Smooth muscle cell of the brain vasculature (primary cell): Measurements from ENCODE around the gene SDK2.
"Not testable (repeated sequence)": the region's sequence is repeated elsewhere in the genome, so short reads cannot be mapped to it uniquely, and the experiment has no call there.

ENCODE experiments used
- DNase-seq: peaks from one replicate; pipeline ENCODE4 v3.0.0-alpha.2; 2012; ENCODE audit warnings: low read depth, low spot score

The SDK2 gene

DNA sequence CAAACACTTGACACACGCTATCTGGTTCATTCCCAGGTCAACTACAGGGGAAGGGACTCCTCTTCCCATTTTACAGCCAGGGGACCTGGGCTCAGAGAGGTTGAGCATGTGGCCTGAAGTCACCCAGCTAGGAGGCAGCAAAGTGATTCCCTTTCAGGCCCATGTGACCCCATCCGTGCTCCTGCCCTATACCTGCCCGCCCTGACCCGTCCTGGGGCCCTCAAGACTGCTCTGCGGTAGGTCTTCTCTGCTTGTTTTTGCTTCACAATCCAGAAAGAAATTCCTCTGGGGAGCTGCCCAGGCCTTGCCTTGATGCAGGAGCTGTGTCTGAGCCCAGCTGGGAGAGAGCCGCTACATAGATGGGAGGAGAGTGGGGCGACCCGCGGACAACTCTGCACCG lies 161.4 kb downstream of the SDK2 start:
- DNase-seq, result no peak

DNA sequence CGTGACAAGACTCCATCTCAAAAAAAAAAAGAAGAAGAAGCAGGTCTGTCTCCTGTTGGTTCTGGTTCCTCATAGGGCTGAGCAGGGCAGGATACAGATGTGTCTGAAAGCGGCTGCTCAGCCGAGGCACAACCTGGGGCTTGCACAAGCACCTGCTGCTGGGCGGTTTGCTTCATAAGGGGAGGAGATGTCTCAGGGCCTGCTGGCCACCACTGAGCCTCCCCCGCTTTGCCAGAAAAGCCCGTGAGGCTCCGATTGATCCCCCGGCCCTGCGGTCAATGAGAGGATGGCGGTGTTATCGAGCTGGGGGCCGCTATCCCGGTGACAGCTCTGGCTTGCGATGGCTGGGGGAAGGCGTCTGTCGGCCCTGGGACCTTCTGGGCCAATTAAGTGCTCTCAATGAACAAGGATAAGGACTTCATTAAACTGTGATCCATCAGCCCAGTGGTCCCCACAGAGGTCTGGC lies 162.0 kb downstream of the SDK2 start:
- no peak for DNase-seq

DNA sequence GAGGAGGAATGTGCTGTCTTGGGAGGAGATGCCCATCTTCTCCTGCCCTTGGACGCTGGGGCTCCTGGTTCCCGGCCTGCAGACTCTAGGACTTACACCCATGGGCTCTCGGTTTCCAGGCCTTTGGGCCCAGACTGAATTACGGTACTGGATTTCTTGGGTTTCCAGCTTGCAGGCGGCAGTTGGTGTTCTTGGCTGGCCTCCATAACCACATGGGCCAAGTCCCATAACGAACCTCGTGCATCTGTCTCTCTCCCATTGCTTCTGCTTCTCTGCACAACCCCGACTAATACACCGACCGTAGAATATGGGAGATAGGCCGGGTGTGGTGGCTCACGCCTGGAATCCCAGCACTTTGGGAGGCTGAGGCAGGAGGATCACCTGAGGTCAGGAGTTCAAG lies 162.6 kb downstream of the SDK2 start:
- DNase-seq, result no peak

DNA sequence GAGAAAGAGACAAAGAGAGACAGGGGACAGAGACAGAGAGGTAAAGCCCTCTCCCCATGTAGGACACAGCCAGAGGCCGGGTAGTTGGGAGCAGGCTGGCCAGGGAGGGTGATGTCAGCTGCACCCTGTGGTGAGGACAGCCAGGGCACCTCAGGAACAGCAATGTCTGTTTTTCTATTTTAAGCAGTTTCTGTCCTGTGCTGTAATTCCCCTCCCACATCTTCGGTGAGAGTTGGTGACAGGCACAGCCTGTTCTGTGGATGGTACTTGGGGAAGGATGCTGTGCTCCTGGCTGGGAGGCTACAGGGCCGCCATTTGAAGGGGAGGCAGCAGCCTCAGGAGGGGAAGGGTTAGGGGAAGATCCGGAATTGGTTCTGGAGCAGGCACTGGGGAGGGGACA lies 163.5 kb downstream of the SDK2 start:
- DNase-seq, result no peak

DNA sequence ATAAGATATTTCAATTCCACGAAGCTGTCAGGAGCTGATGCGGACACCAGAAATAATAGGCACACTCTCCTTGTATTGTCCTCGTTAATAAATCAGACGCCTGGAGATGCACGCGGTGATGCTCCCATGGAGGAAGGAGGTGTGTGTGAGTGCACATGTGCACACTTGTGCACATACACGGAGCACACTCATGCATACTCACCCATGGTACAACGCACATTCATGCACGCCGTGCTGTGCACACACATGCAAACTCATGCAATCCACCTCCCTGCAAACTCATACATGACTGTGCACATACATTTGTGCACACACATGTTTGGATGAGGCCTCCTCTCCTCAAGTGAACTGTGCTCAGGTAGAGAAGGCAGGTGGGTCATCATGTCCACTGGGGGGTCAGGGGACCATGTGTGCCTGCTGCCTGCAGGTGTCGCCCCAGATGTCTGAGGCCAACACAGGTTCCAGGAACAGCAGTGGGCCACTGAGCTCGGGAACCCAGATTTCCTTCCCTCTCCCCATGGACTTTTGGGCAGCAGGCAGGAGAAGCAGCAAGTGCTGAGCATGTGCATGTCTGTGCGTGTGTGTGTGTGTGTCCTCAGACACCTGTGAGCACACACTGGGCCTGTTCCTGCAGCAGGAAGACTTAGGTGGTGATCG lies 165.3 kb downstream of the SDK2 start:
- no peak for DNase-seq

DNA sequence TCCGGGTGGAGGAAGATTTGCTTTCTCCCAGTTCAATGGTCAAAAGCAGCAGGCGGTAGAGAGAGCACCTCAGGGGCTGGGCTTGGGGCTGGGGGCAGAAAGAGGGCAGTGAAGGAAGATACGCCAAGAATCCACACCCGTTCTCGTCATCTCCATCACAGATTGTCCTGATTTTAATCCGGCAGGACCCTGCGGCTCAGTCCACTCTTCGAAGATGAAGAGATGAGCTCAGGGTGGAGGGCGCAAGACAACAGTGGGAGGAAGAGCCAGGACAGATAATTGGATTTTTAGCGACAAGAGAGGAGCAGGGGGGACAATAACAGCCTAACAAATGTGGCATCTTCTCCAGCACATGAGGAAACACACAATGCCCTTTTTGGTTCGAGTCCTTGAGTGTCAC lies 165.9 kb downstream of the SDK2 start:
- DNase-seq, result no peak

DNA sequence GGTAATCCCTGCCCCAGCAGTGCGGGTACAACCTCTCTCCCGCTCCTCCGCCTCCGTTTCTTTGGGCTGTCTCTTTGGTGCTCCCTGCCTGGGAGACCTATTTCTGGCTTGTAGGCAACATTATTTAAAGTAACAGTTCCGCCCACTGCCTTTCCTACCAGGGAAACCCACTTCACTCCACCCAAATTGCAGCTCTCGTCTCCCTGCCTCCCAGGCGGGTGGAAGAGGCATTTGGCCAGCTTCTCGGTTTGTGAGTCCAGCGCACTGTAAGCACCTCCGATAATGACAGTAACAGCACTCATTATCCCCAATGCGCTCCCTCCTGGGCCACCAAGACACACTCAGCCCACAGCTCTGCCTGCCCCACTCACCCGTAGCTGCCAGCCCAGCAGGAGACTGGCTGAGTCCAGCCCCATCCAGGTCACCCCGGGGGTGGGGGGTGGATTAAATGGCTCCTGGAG lies 167.3 kb downstream of the SDK2 start:
- no peak for DNase-seq

DNA sequence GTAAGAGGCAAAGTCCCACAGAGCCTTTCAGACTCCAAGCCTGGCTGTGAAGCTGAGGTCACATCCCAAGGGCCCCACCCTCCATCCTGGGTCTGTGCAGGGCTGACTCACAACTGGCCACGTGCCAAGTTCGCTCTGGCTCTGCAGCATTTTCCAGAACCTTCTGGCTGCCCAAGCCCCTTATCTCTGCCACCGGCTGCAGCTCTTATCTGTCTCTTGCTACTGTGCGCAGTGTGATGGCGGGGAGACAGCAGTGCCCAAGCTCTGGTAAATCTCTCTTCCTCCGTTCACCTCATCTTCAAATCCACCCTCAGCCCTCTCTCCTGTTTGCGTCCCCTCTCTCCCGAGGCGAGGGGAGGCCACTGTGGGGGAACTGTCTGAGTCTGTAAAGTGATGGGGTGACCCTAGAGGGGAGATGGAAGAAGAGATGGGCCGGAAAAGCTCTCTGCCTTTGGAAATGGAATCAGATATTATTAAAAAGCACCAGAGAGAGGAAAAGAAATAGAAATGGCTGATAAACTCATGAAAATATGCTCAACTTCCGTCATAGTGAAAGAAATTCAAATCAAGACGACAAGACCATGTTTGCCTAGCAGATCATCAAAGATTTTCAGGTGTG lies 169.8 kb downstream of the SDK2 start:
- peak; percentile 24 for DNase-seq

DNA sequence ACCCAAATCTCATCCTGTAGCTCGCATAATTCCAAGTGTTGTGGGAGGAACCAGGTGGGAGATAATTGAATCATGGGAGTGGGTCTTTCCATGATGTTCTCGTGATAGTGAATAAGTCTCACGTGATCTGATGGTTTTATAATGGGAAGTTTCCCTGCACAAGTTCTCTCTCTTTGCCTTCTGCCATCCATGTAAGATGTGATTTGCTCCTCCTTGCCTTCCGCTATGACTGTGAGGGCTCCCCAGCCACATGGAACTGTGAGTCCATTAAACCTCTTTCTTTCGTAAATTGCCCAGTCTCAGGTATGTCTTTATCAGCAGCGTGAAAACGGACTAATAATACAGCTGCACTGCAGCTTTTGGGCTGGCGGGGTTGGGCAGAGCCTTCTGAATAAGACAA lies 171.5 kb downstream of the SDK2 start:
- not testable (repeated sequence) for DNase-seq

DNA sequence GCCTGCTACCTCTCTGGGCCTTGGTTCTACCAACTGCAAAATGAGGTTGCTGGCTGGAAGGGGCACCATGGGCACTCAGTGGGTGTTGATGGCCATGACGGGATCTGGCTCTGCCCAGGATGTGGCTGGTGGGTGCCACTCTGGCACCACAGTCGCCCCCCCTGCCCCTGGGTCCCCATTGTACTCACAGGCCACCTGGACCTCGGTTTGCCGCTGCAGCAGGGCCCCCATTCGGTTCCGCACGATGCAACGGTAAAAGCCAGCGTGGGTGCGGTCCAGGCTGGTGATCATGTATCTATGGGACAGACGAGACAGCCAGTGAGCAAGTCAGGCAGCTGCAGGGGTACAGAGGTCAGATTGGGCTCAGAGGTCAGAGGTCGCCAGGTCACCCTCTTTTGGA lies 172.3 kb downstream of the SDK2 start:
- no peak for DNase-seq

DNA sequence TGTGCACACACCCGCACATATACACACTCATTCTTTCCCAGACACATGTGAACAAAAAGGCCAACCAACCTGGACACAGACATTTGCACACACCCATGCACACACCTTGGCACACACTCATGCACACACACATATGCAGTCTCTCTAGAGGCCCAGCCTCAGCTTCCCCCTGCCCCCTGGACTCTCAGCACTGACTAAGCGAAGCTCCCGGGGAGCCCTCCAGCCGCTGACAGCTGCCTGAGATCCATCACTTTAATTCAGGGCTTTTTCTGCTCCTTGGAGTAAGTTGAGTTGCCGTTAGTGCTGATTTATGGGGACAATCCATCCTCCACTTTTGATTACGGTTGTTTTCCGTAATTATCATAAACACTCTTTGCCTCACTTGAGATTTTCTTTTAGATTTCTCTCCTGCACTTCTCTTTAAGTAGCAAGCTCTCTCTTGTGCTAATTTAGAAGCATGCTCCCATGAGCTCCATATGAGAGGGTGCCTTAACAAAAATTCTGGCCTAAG lies 173.9 kb downstream of the SDK2 start:
- DNase-seq, result no peak

DNA sequence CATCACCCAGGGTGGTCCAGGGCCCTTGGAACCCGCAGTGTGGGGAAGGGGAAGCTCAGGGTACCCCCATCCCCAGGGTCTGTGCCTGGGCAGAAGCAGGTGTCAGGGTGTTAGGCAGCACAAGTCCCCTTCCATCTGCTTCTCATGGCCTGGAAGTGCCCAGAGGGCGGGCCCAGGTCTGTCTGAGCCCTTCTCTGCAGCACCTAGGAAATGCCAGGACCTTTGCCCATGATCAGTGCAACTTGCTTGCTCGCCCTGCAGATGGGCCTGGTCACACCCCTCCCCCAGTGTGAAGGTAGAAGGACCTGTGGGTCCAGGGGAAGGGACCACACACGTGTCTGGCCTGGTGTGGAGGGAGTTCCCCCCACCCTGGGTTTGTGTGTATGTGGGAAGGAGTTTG lies 174.9 kb downstream of the SDK2 start:
- DNase-seq, result no peak

DNA sequence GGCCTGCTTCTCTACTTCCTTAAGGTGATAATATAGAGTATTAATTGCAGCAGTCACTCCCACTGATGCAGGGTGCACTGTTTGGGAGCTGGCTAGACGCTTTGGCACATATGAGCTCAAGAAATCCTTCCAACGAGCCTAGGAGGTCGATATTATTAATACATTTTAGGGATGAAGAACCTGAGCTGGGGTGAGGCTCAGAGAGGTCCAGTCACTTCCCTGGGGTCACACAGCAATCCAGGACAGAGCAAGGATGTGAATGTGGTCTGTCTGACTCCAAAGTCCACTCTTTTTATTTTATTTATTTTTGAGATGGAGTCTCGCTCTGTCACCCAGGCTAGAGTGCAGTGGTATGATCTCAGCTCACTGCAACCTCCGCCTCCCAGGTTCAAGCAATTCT lies 176.0 kb downstream of the SDK2 start:
- no peak for DNase-seq

DNA sequence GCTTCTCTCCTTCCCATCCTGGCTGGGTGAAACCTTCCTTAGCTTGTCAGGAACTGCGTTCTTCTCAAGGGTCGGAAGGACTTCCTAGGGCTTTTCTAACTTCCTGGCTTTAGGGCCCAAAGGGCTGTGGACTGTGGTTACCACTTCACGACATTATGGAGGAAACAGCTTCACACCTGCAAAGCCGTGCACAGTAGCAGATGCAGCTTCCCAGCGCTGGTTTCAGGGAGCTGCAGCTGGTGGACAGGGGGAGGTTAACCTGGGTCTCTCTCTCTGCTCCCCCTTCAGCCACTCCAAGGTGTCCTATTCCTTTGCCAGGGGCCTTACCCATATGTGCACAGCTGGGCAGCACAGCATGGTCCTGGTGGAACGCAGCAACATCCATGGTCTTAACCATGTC lies 176.6 kb downstream of the SDK2 start:
- no peak for DNase-seq

DNA sequence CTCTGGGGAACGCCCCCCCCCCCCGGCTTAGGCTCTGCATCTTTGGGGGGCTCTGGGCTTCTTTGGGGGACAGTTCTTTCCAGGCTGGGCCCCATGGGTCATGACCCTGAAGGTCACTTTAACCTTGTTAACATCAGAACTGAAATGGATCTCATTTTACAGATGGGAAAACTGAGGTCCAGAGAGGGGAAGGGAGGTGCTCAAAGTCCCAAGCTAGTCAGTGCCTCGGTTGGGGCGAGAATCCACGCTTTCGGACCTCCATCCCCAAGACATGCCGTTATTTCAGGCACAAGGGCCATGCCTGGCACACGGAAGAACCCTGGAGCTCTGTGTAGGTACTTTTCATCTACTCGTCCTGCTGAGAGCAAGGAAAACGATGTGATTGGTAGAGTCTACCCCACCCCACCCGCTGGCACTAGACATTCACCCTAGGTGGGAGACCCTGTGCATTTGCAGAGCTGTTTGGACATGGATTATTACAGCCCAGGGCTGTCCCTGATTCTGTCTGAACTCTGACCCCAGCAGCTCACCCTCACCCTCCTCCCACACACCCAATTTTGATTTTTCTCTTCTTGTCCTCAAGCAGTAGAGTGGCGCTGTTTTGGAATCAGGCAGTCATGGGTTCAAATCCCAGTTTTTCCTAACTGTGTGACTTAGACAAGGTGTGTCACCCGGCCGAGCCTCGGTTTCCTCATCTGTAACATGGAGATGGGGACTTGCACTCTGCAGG lies 177.4 kb downstream of the SDK2 start:
- no peak for DNase-seq

DNA sequence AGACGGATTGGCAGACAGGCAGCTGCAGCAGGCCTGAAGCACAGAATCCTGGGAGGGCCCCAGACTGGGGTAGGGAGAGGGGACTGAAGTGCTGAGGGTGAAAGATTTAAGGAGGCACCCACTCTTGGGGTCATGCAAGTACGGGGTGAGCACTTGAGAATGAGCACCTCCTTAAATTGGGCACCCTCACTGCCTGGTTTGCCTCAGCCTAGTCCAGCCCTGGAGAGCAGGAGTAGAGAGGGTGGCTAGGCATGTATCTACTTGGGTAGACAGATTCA lies 178.4 kb downstream of the SDK2 start:
- no peak for DNase-seq

DNA sequence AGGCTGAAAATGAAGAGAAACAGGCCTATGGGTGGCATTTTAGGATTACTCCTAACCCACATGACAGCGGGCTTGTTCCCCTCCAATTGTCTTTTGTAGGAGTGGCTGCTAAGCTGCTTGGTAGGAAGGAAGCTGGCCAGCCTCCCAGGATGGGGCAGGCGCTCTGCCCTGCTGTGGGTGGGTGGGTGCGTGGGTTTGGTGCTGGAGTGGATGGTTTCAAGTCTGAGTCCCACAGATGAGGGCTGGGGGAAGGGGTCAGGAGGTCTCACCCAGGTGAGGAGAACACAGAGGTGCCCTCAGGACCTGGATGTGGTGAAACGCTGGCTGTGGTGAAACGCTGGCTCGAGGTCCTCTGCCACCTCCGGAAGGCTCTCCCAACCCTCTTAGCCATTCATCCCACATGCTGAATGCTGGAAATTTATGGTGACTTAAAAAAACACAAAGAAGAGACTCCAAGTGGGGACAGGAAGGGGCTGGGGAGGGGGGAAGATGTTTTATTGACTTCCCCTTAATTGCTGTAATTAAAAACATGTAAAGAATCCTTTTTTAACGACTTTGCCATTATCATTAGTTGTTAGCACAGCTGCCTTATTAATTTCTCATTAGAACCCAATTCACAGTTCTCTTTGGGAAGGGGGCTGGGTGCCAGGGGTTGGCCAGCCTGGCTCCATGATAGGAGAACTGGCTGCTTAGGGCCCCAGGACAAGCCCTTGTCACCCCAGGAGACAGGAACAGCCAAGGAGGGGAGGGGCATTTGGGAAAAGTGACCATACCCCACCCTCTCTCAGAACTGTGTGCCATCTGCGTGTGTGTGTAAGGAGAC lies 178.9 kb downstream of the SDK2 start:
- DNase-seq, result no peak

DNA sequence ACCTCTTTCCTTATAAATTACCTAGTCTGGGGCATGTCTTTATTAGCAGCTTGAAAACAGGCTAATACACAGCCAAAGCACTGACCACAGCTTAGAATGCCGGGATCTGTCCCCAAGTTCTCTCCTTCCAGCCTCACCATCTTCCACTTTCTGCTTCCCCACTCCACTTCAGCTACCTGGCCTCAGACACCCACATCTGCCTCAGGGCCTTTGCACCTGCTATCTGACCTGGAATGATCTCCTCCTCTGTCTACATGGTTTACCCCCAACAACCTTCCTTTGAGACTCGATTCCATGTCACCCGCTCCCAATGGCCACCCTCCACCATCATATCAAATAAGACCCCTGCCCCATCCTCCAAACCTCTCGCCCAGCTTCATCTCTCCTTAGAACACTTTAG lies 179.8 kb downstream of the SDK2 start:
- DNase-seq, result no peak

DNA sequence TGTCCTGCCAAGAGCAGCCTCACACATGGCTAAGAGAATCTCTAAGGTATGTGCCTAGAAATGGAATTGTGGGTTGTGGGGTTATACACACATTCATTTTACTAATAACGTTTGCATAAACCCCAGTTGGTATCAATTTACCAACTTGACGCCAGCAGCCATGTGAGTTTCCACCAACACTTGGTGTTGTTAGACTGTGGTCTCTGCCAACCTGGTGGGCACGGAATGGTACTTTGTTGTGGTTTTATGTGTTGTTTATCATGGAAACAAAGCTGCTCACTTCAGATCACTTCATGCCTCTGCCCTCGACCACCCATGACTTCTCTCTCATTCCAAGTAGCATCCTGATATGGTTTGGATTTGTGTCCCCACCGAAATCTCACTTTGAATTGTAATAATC lies 180.4 kb downstream of the SDK2 start:
- no peak for DNase-seq

DNA sequence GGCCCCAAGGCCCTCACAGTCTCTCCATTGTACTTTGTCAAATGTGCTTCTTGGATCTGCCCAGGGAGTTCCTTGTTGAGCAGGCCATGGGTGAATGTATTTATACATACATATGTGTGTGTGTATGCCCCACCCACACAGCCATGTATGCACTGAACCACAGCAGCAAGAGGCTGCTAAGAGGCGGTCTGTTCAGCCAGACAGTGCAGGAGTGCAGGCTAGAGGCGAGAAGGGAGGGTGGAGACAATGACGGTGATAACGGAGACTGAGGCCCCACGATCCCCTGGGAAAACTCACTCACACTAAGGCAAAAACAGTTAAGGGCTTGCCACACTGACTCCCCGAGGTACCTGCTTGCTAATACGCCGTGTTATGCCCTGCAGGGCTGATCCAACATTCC lies 181.4 kb downstream of the SDK2 start:
- DNase-seq, result no peak

DNA sequence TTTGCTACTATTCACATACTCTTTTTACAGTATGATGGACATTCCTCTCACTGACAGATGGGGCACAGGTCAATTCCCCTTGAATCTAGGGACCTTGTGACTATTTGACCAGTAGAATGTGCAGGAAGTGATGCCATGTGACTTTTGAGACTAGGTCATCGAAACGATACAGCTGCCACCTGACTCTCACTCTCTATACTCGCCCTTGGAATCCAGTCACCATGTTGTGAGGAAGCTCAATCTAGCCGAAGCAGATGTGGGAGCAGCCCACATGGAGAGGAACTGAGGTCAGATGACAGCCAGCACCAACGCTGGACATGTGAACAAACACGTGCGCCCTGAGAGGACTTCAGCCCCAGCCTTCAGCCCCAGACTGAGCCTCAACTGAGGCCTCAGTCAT lies 184.3 kb downstream of the SDK2 start:
- DNase-seq, result no peak

DNA sequence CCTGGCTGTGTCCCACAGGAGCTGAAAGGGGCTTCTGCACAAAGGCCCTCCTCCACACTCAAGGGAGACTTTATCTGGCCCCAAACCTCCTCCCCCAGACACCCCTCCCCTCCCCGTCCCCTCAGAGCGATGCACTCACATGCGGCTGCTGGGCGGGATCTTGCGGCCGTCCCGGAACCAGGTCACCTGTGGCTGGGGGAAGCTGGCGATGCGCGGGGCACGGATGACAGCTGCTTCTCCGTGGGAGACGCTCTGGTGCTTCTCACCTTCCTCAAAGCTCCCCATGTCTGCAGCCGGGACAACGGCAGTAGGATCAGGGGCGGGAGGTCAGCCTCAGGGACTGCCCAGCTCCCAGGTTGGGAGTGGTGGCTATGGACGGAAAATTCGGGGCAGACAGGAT lies 188.5 kb downstream of the SDK2 start:
- DNase-seq, result no peak
